Measurements from ENCODE around the gene PRKN.

GRCh38 chr6:161673026-161673425 lies 1054.5 kb downstream of the PRKN start:
- TF ChIP-seq CTCF (tag by site-specific recombination; IDR thresholded peaks at IDR 0.05), result no peak
- no peak for TF ChIP-seq SALL2 (tag by site-specific recombination; IDR thresholded peaks at IDR 0.05; ENCODE audit: borderline replicate concordance)
- no peak for TF ChIP-seq REST (tag by site-specific recombination; IDR thresholded peaks at IDR 0.05)
- TF ChIP-seq PBX3 (CRISPR knock-in tag; IDR thresholded peaks at IDR 0.05), result no peak
- no peak for TF ChIP-seq ELK4 (IDR thresholded peaks at IDR 0.05; ENCODE audit: borderline replicate concordance, low read depth, low read length)
- no peak for TF ChIP-seq KLF8 (tag by site-specific recombination; IDR thresholded peaks at IDR 0.05)
- TF ChIP-seq ZNF146 (tag by site-specific recombination; IDR thresholded peaks at IDR 0.05), result no peak
- TF ChIP-seq ZBTB26 (tag by site-specific recombination; optimal IDR thresholded peaks at IDR 0.05), result no peak
- no peak for TF ChIP-seq ZNF488 (tag by site-specific recombination; IDR thresholded peaks at IDR 0.05)
- TF ChIP-seq ZNF155 (tag by site-specific recombination; IDR thresholded peaks at IDR 0.05), result no peak
- TF ChIP-seq ZNF639 (tag by site-specific recombination; IDR thresholded peaks at IDR 0.05), result no peak
